GM23338 (cell line): ENCODE measurements around the gene SPHK1. TPM values are rescaled to one million over a fixed set of nuclear protein-coding genes. Genes with fewer than 3 reads are reported as not detected.

ENCODE experiments used
- ATAC-seq: fragments of 200-7000 bp; cut with Tn5 transposase; 3 replicates; pipeline ENCODE4 v1.9.1; 2020
- DNase-seq: peaks from one replicate; pipeline ENCODE4 v3.0.0-alpha.2; 2015; ENCODE audit warnings: low spot score
- H2AFZ ChIP-seq: fragments of 200-600 bp; sonication (generic); 2 replicates; pipeline ENCODE4 v1.8.0; 2016; ENCODE audit warnings: antibody characterized with exemption, mild to moderate bottlenecking, moderate library complexity
- H3F3A ChIP-seq: fragments of 200-600 bp; sonication (generic); replicated peaks from 2 replicates; pipeline ENCODE4 v1.8.0; 2017; ENCODE audit warnings: antibody characterized with exemption, mixed run types, low read depth
- H3K27ac ChIP-seq: fragments of 200-600 bp; sonication (generic); 2 replicates; pipeline ENCODE4 v1.6.1; 2016; ENCODE audit warnings: low read depth
- H3K27me3 ChIP-seq: fragments of 200-600 bp; sonication (generic); 2 replicates; pipeline ENCODE4 v1.8.0; 2016; ENCODE audit warnings: mild to moderate bottlenecking, mixed run types, moderate library complexity; ENCODE audit not compliant: insufficient read depth
- H3K36me3 ChIP-seq: fragments of 200-600 bp; sonication (generic); 2 replicates; pipeline ENCODE4 v1.8.0; 2016; ENCODE audit warnings: mild to moderate bottlenecking; ENCODE audit not compliant: insufficient read depth
- H3K4me1 ChIP-seq: fragments of 200-600 bp; sonication (generic); 2 replicates; pipeline ENCODE4 v1.8.0; 2016; ENCODE audit warnings: mild to moderate bottlenecking, moderate library complexity; ENCODE audit not compliant: insufficient read depth
- H3K4me2 ChIP-seq: fragments of 200-600 bp; sonication (generic); 2 replicates; pipeline ENCODE4 v1.7.1; 2017; ENCODE audit warnings: mixed run types
- H3K4me3 ChIP-seq: fragments of 200-600 bp; sonication (generic); 2 replicates; pipeline ENCODE4 v1.6.1; 2016; ENCODE audit warnings: mixed run types
- H3K79me2 ChIP-seq: fragments of 200-600 bp; sonication (generic); replicated peaks from 2 replicates; pipeline ENCODE4 v1.8.0; 2017; ENCODE audit warnings: mild to moderate bottlenecking; ENCODE audit not compliant: insufficient read depth
- H3K9me2 ChIP-seq: fragments of 200-600 bp; sonication (generic); 2 replicates; pipeline ENCODE4 v1.8.0; 2017; ENCODE audit not compliant: insufficient read depth
- H4K20me1 ChIP-seq: fragments of 200-600 bp; sonication (generic); replicated peaks from 2 replicates; pipeline ENCODE4 v1.8.0; 2017; ENCODE audit warnings: mild to moderate bottlenecking; ENCODE audit not compliant: insufficient read depth
- H3K27ac Mint-ChIP-seq: 2 replicates; pipeline ENCODE4 v1.8.0; 2020; ENCODE audit warnings: inconsistent platforms, mild to moderate bottlenecking, moderate library complexity, mixed read lengths
- H3K27me3 Mint-ChIP-seq: 3 replicates; pipeline ENCODE4 v1.8.0; 2022; ENCODE audit warnings: low read depth, mild to moderate bottlenecking, moderate library complexity, mixed read lengths, inconsistent platforms; ENCODE audit not compliant: insufficient read depth, poor library complexity
- H3K36me3 Mint-ChIP-seq: 3 replicates; pipeline ENCODE4 v1.8.0; 2021; ENCODE audit warnings: low read depth, mild to moderate bottlenecking, inconsistent platforms, moderate library complexity, mixed read lengths
- H3K4me1 Mint-ChIP-seq: 3 replicates; pipeline ENCODE4 v1.8.0; 2020; ENCODE audit warnings: mild to moderate bottlenecking, inconsistent platforms, mixed read lengths
- H3K4me3 Mint-ChIP-seq: 3 replicates; pipeline ENCODE4 v1.8.0; 2021; ENCODE audit warnings: moderate library complexity, mild to moderate bottlenecking, inconsistent platforms, mixed read lengths
- H3K9me3 Mint-ChIP-seq: 3 replicates; pipeline ENCODE4 v1.8.0; 2020; ENCODE audit warnings: moderate library complexity, mild to moderate bottlenecking, inconsistent platforms, mixed read lengths
- EZH2phosphoT487 ChIP-seq: fragments of 200-600 bp; sonication (generic); IDR thresholded peaks from one replicate; pipeline ENCODE4 v1.8.1; 2018; ENCODE audit warnings: antibody characterized with exemption; ENCODE audit not compliant: unreplicated experiment
- JUNB ChIP-seq: IDR thresholded peaks from one replicate; pipeline ENCODE4 v1.6.1; 2016; ENCODE audit warnings: antibody characterized with exemption; ENCODE audit not compliant: unreplicated experiment
- NANOG ChIP-seq: IDR thresholded peaks from 2 replicates; pipeline ENCODE4 v1.6.1; 2016; ENCODE audit warnings: antibody characterized with exemption, borderline replicate concordance
- POLR2AphosphoS5 ChIP-seq: IDR thresholded peaks from 2 replicates; pipeline ENCODE4 v1.6.1; 2016; ENCODE audit warnings: antibody characterized with exemption, low read depth
- ZNF114 ChIP-seq: fragments of 250-450 bp; sonication (Bioruptor Pico); IDR thresholded peaks from 2 replicates; pipeline ENCODE4 v1.5.0; 2020; ENCODE audit warnings: mild to moderate bottlenecking, moderate library complexity
- ZNF331 ChIP-seq: fragments of 250-450 bp; sonication (Bioruptor Pico); IDR thresholded peaks from 2 replicates; pipeline ENCODE4 v1.5.0; 2020; ENCODE audit warnings: low read depth, mild to moderate bottlenecking, moderate library complexity
- polyA plus RNA-seq: library from polyadenylated mRNA; unstranded; fragments of >200 nt; fragmentation: Nextera tagmentation; extraction: Ambion mirVana; gene quantifications from 2 replicates; pipeline ENCODE4 v1.2.1, GENCODE V29; 2016
- total RNA-seq: library from RNA; depleted of rRNA; stranded (reverse); fragments of >200 nt; shearing (Covaris generic); gene quantifications from 2 replicates; pipeline ENCODE4 v1.2.3, GENCODE V29; 2014
- TF ChIP-seq, protein P1 (sequence below): fragments of 250-450 bp; sonication (Bioruptor Pico); IDR thresholded peaks from 2 replicates; pipeline ENCODE4 v1.5.0; 2020; ENCODE audit warnings: mild to moderate bottlenecking, moderate library complexity
- TF ChIP-seq, protein P2 (sequence below): IDR thresholded peaks from 2 replicates; pipeline ENCODE4 v1.6.1; 2016; ENCODE audit warnings: antibody characterized with exemption

SPHK1 gene
- total and polyA plus RNA-seq, 2 experiments from 2014 or later: 1.3 to 3.2 TPM

DNA sequence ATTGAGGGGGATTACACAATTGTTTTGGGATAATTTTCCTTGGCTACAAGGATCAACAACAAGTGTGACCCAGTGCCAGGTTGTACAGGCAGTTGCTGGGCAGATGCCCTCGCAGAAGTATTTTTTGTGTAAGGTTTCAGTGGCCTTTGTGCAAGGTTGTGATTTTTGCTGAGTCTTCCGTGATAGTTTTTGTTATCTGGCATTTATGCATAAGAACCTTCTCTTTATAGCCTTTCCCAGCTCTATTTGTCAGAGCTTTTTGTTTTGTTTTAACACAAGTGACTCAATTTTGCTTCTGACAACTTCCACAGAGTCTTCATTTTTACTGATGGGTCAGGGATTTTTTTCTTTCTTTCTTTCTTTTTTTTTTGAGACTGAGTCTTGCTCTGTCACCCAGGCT lies 23.9 kb upstream of the SPHK1 start (continued):
- TF ChIP-seq, protein P1, sequence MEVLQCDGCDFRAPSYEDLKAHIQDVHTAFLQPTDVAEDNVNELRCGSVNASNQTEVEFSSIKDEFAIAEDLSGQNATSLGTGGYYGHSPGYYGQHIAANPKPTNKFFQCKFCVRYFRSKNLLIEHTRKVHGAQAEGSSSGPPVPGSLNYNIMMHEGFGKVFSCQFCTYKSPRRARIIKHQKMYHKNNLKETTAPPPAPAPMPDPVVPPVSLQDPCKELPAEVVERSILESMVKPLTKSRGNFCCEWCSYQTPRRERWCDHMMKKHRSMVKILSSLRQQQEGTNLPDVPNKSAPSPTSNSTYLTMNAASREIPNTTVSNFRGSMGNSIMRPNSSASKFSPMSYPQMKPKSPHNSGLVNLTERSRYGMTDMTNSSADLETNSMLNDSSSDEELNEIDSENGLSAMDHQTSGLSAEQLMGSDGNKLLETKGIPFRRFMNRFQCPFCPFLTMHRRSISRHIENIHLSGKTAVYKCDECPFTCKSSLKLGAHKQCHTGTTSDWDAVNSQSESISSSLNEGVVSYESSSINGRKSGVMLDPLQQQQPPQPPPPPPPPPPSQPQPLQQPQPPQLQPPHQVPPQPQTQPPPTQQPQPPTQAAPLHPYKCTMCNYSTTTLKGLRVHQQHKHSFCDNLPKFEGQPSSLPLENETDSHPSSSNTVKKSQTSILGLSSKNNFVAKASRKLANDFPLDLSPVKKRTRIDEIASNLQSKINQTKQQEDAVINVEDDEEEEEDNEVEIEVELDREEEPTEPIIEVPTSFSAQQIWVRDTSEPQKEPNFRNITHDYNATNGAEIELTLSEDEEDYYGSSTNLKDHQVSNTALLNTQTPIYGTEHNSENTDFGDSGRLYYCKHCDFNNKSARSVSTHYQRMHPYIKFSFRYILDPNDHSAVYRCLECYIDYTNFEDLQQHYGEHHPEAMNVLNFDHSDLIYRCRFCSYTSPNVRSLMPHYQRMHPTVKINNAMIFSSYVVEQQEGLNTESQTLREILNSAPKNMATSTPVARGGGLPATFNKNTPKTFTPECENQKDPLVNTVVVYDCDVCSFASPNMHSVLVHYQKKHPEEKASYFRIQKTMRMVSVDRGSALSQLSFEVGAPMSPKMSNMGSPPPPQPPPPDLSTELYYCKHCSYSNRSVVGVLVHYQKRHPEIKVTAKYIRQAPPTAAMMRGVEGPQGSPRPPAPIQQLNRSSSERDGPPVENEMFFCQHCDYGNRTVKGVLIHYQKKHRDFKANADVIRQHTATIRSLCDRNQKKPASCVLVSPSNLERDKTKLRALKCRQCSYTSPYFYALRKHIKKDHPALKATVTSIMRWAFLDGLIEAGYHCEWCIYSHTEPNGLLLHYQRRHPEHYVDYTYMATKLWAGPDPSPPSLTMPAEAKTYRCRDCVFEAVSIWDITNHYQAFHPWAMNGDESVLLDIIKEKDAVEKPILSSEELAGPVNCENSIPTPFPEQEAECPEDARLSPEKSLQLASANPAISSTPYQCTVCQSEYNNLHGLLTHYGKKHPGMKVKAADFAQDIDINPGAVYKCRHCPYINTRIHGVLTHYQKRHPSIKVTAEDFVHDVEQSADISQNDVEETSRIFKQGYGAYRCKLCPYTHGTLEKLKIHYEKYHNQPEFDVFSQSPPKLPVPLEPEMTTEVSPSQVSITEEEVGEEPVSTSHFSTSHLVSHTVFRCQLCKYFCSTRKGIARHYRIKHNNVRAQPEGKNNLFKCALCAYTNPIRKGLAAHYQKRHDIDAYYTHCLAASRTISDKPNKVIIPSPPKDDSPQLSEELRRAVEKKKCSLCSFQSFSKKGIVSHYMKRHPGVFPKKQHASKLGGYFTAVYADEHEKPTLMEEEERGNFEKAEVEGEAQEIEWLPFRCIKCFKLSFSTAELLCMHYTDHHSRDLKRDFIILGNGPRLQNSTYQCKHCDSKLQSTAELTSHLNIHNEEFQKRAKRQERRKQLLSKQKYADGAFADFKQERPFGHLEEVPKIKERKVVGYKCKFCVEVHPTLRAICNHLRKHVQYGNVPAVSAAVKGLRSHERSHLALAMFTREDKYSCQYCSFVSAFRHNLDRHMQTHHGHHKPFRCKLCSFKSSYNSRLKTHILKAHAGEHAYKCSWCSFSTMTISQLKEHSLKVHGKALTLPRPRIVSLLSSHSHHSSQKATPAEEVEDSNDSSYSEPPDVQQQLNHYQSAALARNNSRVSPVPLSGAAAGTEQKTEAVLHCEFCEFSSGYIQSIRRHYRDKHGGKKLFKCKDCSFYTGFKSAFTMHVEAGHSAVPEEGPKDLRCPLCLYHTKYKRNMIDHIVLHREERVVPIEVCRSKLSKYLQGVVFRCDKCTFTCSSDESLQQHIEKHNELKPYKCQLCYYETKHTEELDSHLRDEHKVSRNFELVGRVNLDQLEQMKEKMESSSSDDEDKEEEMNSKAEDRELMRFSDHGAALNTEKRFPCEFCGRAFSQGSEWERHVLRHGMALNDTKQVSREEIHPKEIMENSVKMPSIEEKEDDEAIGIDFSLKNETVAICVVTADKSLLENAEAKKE: no peak
- TF ChIP-seq, protein P2, sequence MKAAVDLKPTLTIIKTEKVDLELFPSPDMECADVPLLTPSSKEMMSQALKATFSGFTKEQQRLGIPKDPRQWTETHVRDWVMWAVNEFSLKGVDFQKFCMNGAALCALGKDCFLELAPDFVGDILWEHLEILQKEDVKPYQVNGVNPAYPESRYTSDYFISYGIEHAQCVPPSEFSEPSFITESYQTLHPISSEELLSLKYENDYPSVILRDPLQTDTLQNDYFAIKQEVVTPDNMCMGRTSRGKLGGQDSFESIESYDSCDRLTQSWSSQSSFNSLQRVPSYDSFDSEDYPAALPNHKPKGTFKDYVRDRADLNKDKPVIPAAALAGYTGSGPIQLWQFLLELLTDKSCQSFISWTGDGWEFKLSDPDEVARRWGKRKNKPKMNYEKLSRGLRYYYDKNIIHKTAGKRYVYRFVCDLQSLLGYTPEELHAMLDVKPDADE: no peak

DNA sequence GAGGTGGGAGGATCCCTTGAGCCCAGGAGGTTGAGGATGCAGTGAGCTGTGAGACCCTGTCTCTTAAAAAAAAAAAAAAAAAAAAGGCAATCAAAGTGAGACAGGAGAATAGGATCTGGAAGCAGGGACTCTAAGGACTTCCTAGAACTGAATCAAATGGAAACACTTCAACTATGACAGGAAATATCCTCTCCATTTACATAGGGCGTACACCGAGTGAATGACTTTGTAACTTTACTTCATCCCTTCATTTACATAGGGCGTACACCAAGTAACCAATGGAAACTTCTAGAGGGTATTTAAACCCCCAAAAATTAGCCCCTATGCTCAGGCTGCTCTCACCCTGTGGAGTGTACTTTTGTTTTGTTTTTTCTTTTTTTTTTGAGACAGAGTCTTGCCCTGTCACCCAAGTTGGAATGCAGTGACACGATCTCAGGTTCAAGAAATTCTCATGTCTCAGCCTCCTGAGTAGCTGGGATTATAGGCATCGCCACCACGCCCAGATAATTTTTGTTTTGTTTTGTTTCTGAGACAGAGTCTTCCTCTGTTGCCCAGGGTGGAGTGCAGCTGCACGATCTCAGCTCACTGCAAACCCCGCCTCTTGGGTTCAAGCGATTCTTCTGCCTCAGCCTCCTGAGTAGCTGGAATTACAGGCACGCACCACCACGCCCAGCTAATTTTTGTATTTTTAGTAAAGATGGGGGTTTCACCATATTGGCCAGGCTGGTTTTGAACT lies 21.1 kb upstream of the SPHK1 start:
- no peaks in the 10 kb centered on the region for H3K79me2 ChIP-seq
- H4K20me1 ChIP-seq: no peaks in the 10 kb centered on the region
- peaks cover 14% of the 10 kb centered on the region for H3K4me1 ChIP-seq
- H3K36me3 ChIP-seq: no peaks in the 10 kb centered on the region
- H3F3A ChIP-seq: 0 out of 2 replicates have a peak, but pooled peaks cover 4% of the 10 kb centered on the region
- Mint-ChIP-seq H3K36me3 (no peaks in the 10 kb centered on the region), H3K9me3 (no peaks in the 10 kb centered on the region), H3K27me3 (peaks cover 10% of the 10 kb centered on the region), H3K4me1 (peaks cover 21% of the 10 kb centered on the region), H3K4me3 (no peak overlapping the region), H3K27ac (no peak overlapping the region)
- no peaks in the 10 kb centered on the region for H3K27me3 ChIP-seq
- DNase-seq: no peak
- no peak for ATAC-seq
- H3K4me3 ChIP-seq: no peak overlapping the region
- H3K27ac ChIP-seq: no peak overlapping the region
- no peak overlapping the region for H3K4me2 ChIP-seq
- no peak overlapping the region for H2AFZ ChIP-seq
- H3K9me2 ChIP-seq: no peaks in the 10 kb centered on the region
- TF ChIP-seq ZNF114 (CRISPR knock-in tag): no peak
- TF ChIP-seq EZH2phosphoT487: no peak
- no peak for TF ChIP-seq NANOG
- no peak for TF ChIP-seq POLR2AphosphoS5
- TF ChIP-seq ZNF331 (CRISPR knock-in tag): no peak
- TF ChIP-seq JUNB: no peak
- TF ChIP-seq, protein P1: no peak
